Liver (tissue), 9 donors: ENCODE data around the gene PARK7. TPM values are rescaled to one million over a fixed set of nuclear protein-coding genes. Genes with fewer than 3 reads are reported as not detected.
"Not testable (repeated sequence)": the region's sequence is repeated elsewhere in the genome, so short reads cannot be mapped to it uniquely, and the experiment has no call there.

ENCODE experiments used
- DNase-seq: peaks from one replicate; pipeline ENCODE4 v3.0.0-alpha.2; 2017; ENCODE audit warnings: low spot score
- H3K27ac ChIP-seq, 2 donors: one replicate each; pipeline ENCODE4 v1.7.0; 2013; ENCODE audit warnings: inconsistent platforms in 2 of 2, low read length in 2 of 2, control low read depth in 1 of 2, low read depth in 1 of 2, mild to moderate bottlenecking in 1 of 2
- H3K27me3 ChIP-seq, 4 donors: one replicate each; pipeline versions ENCODE4 v1.6.1 to v1.7.0; 2013; ENCODE audit warnings: low read length in 3 of 4, inconsistent platforms in 1 of 4, mild to moderate bottlenecking in 1 of 4, moderate library complexity in 1 of 4; ENCODE audit not compliant: control insufficient read depth in 4 of 4, insufficient read depth in 4 of 4
- H3K36me3 ChIP-seq, 4 donors: one replicate each; pipeline versions ENCODE4 v1.6.1 to v1.7.0; 2013; ENCODE audit warnings: low read length in 3 of 4, mild to moderate bottlenecking in 3 of 4, low read depth in 1 of 4, moderate library complexity in 1 of 4; ENCODE audit not compliant: control insufficient read depth in 4 of 4, insufficient read depth in 3 of 4
- H3K4me1 ChIP-seq, 4 donors: one replicate each; pipeline versions ENCODE4 v1.6.1 to v1.7.0; 2013; ENCODE audit warnings: low read length in 3 of 4, mild to moderate bottlenecking in 3 of 4, moderate library complexity in 1 of 4; ENCODE audit not compliant: control insufficient read depth in 4 of 4, insufficient read depth in 4 of 4
- H3K4me3 ChIP-seq, 3 donors: one replicate each; pipeline versions ENCODE4 v1.6.1 to v1.7.0; 2013; ENCODE audit warnings: low read length in 3 of 3, control low read depth in 1 of 3, low read depth in 1 of 3, mild to moderate bottlenecking in 1 of 3
- H3K9ac ChIP-seq, 2 donors: one replicate each; pipeline ENCODE4 v1.7.0; 2013; ENCODE audit warnings: low read length in 2 of 2, mild to moderate bottlenecking in 2 of 2, moderate library complexity in 2 of 2, control low read depth in 1 of 2, low read depth in 1 of 2
- H3K9me3 ChIP-seq, 4 donors: one replicate each; pipeline versions ENCODE4 v1.6.1 to v1.7.0; 2013; ENCODE audit warnings: low read length in 3 of 4; ENCODE audit not compliant: control insufficient read depth in 4 of 4
- FOXA2 ChIP-seq: IDR thresholded peaks from 2 replicates; pipeline ENCODE4 v1.6.1; 2016; ENCODE audit warnings: antibody characterized with exemption
- GABPA ChIP-seq, 2 donors: IDR thresholded peaks in 1 of 2; conservative IDR thresholded peaks in 1 of 2; 2 replicates each; pipeline ENCODE4 v1.6.1; 2016; ENCODE audit warnings: antibody characterized with exemption in 2 of 2, mild to moderate bottlenecking in 1 of 2, moderate library complexity in 1 of 2
- HNF4A ChIP-seq, 2 donors: conservative IDR thresholded peaks; 2 replicates each; pipeline ENCODE4 v1.6.1; 2016; ENCODE audit warnings: antibody characterized with exemption in 2 of 2, mild to moderate bottlenecking in 2 of 2
- HNF4G ChIP-seq: IDR thresholded peaks from 2 replicates; pipeline ENCODE4 v1.6.1; 2016; ENCODE audit warnings: antibody characterized with exemption
- JUND ChIP-seq, 2 donors: IDR thresholded peaks; 2 replicates each; pipeline ENCODE4 v1.6.1; 2016; ENCODE audit warnings: antibody characterized with exemption in 2 of 2
- NR2F2 ChIP-seq: IDR thresholded peaks from 2 replicates; pipeline ENCODE4 v1.6.1; 2016; ENCODE audit warnings: antibody characterized with exemption
- RAD21 ChIP-seq, 2 donors: IDR thresholded peaks; 2 replicates each; pipeline ENCODE4 v1.6.1; 2016; ENCODE audit warnings: antibody characterized with exemption in 2 of 2, mild to moderate bottlenecking in 2 of 2
- RXRA ChIP-seq, 2 donors: IDR thresholded peaks; 2 replicates each; pipeline ENCODE4 v1.6.1; 2017 to 2018; ENCODE audit warnings: antibody characterized with exemption in 2 of 2, mild to moderate bottlenecking in 1 of 2
- TAF1 ChIP-seq: conservative IDR thresholded peaks from 2 replicates; pipeline ENCODE4 v1.6.1; 2016; ENCODE audit warnings: antibody characterized with exemption, mild to moderate bottlenecking
- YY1 ChIP-seq: IDR thresholded peaks from 2 replicates; pipeline ENCODE4 v1.6.1; 2016; ENCODE audit warnings: antibody characterized with exemption, mild to moderate bottlenecking
- WGBS: extraction: QIAGEN DNeasy Blood & Tissue Kit; methylation state at CpG from one replicate; pipeline ENCODE4 v1.1.7; 2013; 5-methylcytosine and 5-hydroxymethylcytosine counted together
- polyA plus RNA-seq, 2 donors: library from polyadenylated mRNA; stranded (reverse) in 1 of 2; unstranded in 1 of 2; fragments of 200-250 nt in 1 of 2; fragments of >200 nt in 1 of 2; fragmentation: Nextera tagmentation in 1 of 2; extraction: Ambion mirVana in 1 of 2; gene quantifications; one replicate each; pipeline versions ENCODE4 v1.2.1 to v1.2.3, GENCODE V29; 2013 to 2015
- total RNA-seq, 2 donors: library from RNA; depleted of rRNA; stranded (reverse); fragments of >200 nt; gene quantifications; one replicate each; pipeline ENCODE4 v1.2.3, GENCODE V29; 2014
- TF ChIP-seq, protein P1 (sequence below): IDR thresholded peaks from 2 replicates; pipeline ENCODE4 v1.6.1; 2016; ENCODE audit warnings: antibody characterized with exemption
- TF ChIP-seq, protein P2 (sequence below): IDR thresholded peaks from 2 replicates; pipeline ENCODE4 v1.6.1; 2016; ENCODE audit warnings: antibody characterized with exemption, mild to moderate bottlenecking
- TF ChIP-seq, protein P3 (sequence below): IDR thresholded peaks from 2 replicates; pipeline ENCODE4 v1.6.1; 2016; ENCODE audit warnings: antibody characterized with exemption
- donor health status: healthy.
- donor health status: healthy.
- donor health status: healthy.
- donor health status: healthy.
- donor health status: healthy.

The PARK7 gene
- total and polyA plus RNA-seq, 4 donors, result 107 to 297 (median 181) TPM

DNA sequence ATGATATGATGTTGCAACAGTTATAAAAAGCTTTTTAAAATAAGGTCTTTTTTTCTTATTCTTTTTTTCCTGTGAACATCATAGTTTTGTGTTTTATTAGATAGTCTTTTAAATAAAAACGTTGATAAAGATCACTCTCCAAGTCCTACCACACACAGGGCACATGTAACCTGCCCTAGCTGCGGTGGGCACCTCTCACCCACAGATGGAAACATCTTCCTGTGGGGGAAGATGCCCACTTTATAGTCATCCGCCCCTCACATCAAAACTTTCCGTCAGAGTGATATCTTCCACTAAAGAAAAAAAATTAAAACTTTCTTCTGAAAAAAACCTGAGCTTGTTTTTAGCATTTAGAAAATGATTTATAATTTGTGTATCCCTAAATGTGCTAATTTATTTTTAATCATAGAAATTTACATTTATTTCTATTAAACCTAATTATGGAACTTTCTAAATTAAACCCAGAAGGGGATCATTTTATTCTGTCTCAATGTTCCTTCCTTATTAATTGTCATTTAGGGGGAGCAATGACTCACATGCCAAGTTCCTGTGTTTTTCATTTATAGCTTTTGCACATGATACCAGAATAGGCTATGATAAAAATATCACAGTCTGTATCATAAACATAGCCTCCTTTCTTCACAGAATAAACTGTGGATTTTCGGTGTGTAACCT, 45.5 kb upstream of the PARK7 start:
- no peak for DNase-seq
- Histone ChIP-seq H3K9ac (no peak overlapping the region), H3K27ac (no peak overlapping the region), H3K9me3 (no peaks in the 10 kb centered on the region), H3K36me3 (no peaks in the 10 kb centered on the region), H3K4me3 (no peak overlapping the region), H3K27me3 (peaks cover 0 to 3% (median 2%) of the 10 kb centered on the region in 4 donors), H3K4me1 (no peaks in the 10 kb centered on the region)
- TF ChIP-seq HNF4G (no peak), TAF1 (no peak), HNF4A (conservative IDR thresholded peaks at IDR 0.05) (no peak)
- 61% methylated on average over 5 of the region's 5 CpGs for WGBS

DNA sequence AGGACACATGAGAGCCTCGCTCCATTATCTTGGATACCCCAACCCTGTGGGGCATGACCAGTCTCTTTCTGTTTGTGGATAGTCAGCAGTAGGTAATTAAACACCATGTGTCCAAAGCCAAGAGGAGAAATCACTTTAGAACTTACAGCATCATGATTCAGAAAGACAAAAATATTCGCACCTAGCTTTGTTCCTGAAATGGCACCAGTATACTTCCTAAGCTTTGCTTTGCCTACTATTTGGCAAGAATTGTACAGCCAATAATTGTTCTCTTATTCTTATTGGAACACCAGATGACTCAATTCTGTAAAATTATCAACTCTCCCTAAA, 45.0 kb upstream of the PARK7 start:
- H3K9me3 ChIP-seq, result no peaks in the 10 kb centered on the region
- no peaks in the 10 kb centered on the region for H3K4me1 ChIP-seq
- 85% methylated on average over 2 of the region's 2 CpGs for WGBS
- no peaks in the 10 kb centered on the region for H3K36me3 ChIP-seq
- no peak for TF ChIP-seq YY1
- no peak for TF ChIP-seq RXRA (IDR thresholded peaks at IDR 0.05)
- no peak for TF ChIP-seq GABPA (IDR thresholded peaks at IDR 0.05 in 1 of 2, conservative IDR thresholded peaks at IDR 0.05 in 1 of 2)
- TF ChIP-seq, protein P1, sequence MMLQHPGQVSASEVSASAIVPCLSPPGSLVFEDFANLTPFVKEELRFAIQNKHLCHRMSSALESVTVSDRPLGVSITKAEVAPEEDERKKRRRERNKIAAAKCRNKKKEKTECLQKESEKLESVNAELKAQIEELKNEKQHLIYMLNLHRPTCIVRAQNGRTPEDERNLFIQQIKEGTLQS, result no peak
- TF ChIP-seq, protein P2, sequence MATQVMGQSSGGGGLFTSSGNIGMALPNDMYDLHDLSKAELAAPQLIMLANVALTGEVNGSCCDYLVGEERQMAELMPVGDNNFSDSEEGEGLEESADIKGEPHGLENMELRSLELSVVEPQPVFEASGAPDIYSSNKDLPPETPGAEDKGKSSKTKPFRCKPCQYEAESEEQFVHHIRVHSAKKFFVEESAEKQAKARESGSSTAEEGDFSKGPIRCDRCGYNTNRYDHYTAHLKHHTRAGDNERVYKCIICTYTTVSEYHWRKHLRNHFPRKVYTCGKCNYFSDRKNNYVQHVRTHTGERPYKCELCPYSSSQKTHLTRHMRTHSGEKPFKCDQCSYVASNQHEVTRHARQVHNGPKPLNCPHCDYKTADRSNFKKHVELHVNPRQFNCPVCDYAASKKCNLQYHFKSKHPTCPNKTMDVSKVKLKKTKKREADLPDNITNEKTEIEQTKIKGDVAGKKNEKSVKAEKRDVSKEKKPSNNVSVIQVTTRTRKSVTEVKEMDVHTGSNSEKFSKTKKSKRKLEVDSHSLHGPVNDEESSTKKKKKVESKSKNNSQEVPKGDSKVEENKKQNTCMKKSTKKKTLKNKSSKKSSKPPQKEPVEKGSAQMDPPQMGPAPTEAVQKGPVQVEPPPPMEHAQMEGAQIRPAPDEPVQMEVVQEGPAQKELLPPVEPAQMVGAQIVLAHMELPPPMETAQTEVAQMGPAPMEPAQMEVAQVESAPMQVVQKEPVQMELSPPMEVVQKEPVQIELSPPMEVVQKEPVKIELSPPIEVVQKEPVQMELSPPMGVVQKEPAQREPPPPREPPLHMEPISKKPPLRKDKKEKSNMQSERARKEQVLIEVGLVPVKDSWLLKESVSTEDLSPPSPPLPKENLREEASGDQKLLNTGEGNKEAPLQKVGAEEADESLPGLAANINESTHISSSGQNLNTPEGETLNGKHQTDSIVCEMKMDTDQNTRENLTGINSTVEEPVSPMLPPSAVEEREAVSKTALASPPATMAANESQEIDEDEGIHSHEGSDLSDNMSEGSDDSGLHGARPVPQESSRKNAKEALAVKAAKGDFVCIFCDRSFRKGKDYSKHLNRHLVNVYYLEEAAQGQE, result no peak
- TF ChIP-seq TAF1, result no peak
- no peak for TF ChIP-seq FOXA2
- TF ChIP-seq RAD21 (IDR thresholded peaks at IDR 0.05), result no peak
- TF ChIP-seq, protein P3, sequence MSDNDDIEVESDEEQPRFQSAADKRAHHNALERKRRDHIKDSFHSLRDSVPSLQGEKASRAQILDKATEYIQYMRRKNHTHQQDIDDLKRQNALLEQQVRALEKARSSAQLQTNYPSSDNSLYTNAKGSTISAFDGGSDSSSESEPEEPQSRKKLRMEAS, result no peak
- TF ChIP-seq HNF4A (conservative IDR thresholded peaks at IDR 0.05), result no peak
- no peak for TF ChIP-seq JUND (IDR thresholded peaks at IDR 0.05)
- TF ChIP-seq NR2F2, result no peak
- peaks cover 0 to 3% (median 2%) of the 10 kb centered on the region in 4 donors for H3K27me3 ChIP-seq
- no peak overlapping the region for H3K4me3 ChIP-seq
- no peak overlapping the region for H3K27ac ChIP-seq
- no peak for DNase-seq
- no peak overlapping the region for H3K9ac ChIP-seq

DNA sequence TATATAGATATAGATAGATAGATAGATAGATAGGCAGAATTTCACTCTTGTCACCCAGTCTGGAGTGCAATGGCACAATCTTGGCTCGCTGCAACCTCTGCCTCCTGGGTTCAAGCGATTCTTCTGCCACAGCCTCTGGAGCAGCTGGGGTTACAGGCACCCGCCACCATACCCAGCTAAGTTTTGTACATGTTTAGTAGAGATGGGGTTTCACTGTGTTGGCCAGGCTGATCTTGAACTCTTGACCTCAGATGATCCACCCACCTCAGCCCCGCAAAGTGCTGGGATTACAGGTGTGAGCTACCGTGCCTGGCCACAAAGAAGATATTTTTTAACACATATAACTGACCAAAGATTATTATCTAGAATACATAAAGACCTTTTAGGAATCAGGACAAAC, 43.5 kb upstream of the PARK7 start:
- H3K36me3 ChIP-seq, H3K4me1 ChIP-seq, H3K9ac ChIP-seq, H3K4me3 ChIP-seq, H3K9me3 ChIP-seq, H3K27ac ChIP-seq, H3K27me3 ChIP-seq, DNase-seq: not testable (repeated sequence)
- 86% methylated on average over 5 of the region's 5 CpGs for WGBS
